CD4-positive, alpha-beta T cell treated with Interferon gamma for 1 hour (primary cell): ENCODE data around the gene LRRC49.
"Not testable (repeated sequence)": the region's sequence is repeated elsewhere in the genome, so short reads cannot be mapped to it uniquely, and the experiment has no call there.

Experiments used
- DNase-seq: peaks from one replicate; pipeline ENCODE4 v3.0.0-alpha.2; 2020

The LRRC49 gene

GRCh38 chr15:70931821-70932220 is 39.2 kb downstream of the LRRC49 start:
- DNase-seq: no peak

- DNase-seq: no peak
Observed at GRCh38 chr15:70932397-70932796, 39.8 kb downstream of the LRRC49 start.

- no peak for DNase-seq
Observed at GRCh38 chr15:70933411-70933810, 40.8 kb downstream of the LRRC49 start.

- no peak for DNase-seq
Observed at GRCh38 chr15:70935631-70936030, 43.0 kb downstream of the LRRC49 start.

- DNase-seq: no peak
Observed at GRCh38 chr15:70936326-70936725, 43.7 kb downstream of the LRRC49 start.

DNA sequence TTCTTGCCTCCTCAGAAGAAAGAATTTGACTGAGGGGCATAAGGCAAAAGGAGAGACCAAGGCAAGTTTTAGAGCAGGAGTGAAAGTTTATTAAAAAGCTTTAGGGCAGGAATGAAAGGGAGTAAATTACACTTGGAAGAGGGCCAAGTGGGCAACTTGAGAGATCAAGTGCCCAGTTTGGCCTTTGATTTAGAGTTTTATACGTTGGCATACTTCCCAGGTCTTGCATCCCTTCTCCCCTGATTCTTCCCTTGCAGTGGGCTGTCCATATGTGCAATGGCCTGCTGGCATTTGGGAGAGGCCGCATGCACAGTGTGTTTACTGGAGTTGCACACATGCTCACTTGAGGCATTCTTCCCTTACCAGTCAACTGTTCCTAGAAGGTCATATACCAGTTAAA is 50.7 kb downstream of the LRRC49 start:
- not testable (repeated sequence) for DNase-seq

GRCh38 chr15:70947351-70948335 is 55.0 kb downstream of the LRRC49 start:
- no peak for DNase-seq

- no peak for DNase-seq
Observed at GRCh38 chr15:70950953-70951352, 58.3 kb downstream of the LRRC49 start.

DNA sequence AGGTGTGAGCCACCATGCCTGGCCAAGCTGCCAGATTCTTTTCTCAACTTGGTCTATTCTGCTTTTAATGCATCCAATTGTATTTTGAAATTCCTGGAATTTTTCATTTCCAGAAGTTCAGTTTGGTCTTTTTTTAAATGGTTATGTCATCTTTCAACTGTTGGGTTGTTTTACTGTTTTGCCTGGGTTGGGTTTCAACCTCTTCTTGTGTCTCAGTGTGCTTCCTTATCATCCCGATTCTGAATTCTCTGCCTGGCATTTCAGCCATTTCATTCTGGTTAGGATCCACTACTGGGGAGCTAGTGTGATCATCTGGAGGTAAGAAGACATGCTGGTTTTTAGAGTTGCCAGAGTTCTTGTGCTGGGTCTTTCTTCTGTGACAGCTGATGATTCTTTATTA is 61.5 kb downstream of the LRRC49 start:
- DNase-seq: no peak

DNA sequence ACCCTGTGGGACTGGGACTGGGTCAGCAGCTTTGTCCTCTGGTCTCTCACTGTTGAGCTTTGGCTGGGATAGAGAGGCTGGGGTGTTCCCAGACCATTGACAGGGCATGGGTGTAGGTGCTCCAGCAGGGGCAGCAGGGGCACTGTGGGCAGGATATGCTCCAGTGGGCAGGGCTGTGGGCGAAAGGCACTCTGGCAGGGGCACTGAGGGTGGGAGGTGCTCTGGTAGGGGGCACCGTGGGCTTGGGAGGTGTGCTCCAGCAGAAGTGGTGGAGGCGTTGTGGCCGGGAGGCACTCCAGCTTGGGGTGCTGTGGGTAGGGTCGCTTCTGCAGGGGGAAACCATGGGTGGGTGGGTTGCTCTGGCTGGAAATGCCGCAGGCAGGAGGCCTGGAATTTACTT is 62.1 kb downstream of the LRRC49 start:
- DNase-seq: no peak

- DNase-seq: no peak
Observed at GRCh38 chr15:70955151-70955550, 62.5 kb downstream of the LRRC49 start.

DNA sequence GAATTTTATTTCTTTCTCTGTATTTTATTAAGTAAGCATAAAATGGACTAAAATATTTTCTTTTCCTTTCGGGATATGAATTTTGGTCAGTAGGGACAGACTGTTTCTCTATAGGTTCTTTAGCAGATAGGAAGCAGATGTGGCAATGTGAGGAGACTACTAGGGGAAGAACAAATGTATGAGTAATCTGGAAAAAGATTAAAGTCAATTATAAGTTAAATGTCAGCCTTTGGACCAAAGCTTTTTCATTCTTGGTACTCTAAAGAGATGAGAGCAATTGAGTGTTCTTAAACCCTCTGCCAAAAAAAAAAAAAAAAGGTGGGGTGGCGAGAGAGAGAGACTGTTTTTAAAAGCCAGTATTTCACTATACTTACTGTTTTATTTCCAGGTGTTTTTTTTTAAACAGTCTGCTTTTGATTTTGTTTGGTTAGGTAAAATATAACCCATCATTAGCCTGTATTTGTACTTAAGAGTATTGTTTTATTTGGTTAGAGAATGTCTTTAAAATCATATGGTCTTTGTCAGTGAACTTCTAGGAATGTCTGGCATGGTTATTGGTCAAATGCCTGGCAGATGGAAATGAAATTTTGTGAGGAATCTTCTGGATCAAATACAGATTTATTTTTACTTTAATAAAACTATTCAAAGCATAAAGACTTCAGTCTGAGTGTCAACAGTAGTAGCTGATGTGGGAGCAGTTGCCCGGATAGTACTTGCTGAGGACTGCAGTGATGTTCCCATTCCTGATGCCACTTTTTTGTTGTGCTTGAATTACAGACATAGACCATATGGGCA is 63.8 kb downstream of the LRRC49 start:
- DNase-seq: no peak

DNA sequence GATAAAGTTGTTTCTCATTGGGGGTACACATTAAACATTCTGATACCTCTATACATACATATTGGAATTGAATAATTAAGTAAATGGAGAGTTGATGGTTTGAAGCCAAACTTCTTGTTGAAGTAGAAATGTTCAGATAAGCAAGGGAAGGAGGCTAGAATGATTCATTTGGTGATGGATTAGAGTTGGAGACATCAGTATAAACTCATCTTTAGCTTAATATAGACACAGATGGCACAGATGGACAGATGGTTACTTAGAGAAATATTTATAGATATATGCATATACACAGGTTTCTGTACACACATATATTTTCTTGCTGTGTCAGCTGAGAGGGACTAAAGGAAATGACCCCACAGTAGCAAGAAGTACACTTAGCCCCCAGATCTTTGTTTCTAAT is 69.5 kb downstream of the LRRC49 start:
- no peak for DNase-seq

- DNase-seq: no peak
Observed at GRCh38 chr15:70963199-70963598, 70.6 kb downstream of the LRRC49 start.

GRCh38 chr15:70964058-70964457 is 71.4 kb downstream of the LRRC49 start:
- no peak for DNase-seq

- DNase-seq: no peak
Observed at GRCh38 chr15:70964686-70965085, 72.1 kb downstream of the LRRC49 start.

DNA sequence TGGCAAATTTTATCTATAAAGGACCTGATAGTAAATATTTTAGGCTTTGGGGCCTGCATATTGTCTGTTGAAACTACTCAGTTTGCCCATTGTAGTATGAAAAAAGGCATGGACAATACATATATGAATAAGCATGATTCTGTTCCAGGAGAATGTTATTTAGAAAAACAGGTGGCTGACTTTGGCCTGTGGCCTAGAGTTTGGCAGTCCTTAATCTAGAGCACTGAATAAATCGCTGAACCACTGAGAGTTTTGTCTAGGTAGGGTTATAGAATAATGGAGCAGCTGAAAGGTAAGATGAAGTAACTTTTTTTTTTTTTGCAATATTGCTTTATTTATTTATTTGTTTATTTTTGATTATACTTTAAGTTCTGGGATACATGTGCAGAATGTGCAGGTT is 75.0 kb downstream of the LRRC49 start:
- no peak for DNase-seq

DNA sequence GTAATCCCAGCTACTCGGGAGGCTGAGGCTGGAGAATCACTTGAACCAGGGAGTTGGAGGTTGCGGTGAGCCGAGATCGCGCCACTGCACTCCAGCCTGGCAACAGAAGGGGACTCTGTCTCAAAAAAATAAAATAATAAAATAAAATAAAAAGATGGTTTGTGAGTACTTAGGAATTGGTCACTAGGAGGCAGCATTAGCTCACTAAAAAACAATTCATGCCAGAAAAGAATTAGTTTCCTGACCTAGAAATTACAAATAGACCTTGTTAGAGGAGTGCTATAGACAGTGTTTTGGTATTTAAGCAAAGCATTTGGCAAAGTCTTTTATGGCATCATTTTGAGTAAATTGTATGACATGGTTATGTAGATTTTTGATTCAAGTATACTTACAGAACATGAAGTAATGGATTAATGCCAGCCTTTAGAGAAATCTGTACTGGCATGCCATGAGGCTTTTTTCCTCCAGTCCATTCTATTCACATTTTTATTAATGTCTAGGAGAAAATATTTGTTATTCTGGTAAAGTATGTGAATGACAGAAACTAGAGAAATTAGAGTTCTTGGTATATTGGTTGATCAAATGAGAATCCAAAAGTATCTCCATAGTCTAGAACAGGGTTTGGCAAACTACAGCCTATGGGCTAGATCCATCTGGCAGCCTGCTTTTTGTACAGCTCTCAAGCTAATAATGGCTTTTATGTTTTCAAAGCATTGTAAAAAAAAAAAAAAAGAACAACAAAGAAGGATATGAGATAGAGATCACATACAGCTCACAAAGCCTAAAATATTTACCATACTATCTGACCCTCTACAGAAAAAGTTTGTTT is 81.6 kb downstream of the LRRC49 start:
- no peak for DNase-seq

GRCh38 chr15:70976851-70977250 is 84.2 kb downstream of the LRRC49 start:
- no peak for DNase-seq

GRCh38 chr15:70995383-70995970 is 102.9 kb downstream of the LRRC49 start:
- DNase-seq: no peak

GRCh38 chr15:70998319-70998718 is 105.7 kb downstream of the LRRC49 start:
- no peak for DNase-seq

- DNase-seq: no peak
Observed at GRCh38 chr15:71002316-71002715, 109.7 kb downstream of the LRRC49 start.

GRCh38 chr15:71003319-71003718 is 110.7 kb downstream of the LRRC49 start:
- no peak for DNase-seq
